Common myeloid progenitor, CD34-positive (primary cell): Measurements from ENCODE around the gene CADM2.

Experiments
- CTCF ChIA-PET: fragments of 350-600 bp; sonication (Branson Sonifier 250); formaldehyde crosslinking; loops from one replicate; lab custom pipeline; 2021; ENCODE audit warnings: antibody characterized with exemption; lab: Charles Lee
- POLR2A ChIA-PET: fragments of 350-600 bp; sonication (Branson Sonifier 250); formaldehyde crosslinking; loops from one replicate; lab custom pipeline; 2021; ENCODE audit warnings: antibody characterized with exemption; lab: Charles Lee
- DNase-seq, 3 donors: peaks; one replicate each; pipeline versions ENCODE4 v3.0.0 to v3.0.0-alpha.2; 2013
- H3K27ac ChIP-seq, 2 experiments: 1 replicate in 1 of 2; 2 replicates in 1 of 2; pipeline ENCODE4 v1.7.0; 2013; ENCODE audit warnings: inconsistent platforms in 2 of 2, low read length in 2 of 2, mild to moderate bottlenecking in 2 of 2, low read depth in 1 of 2, moderate library complexity in 1 of 2; ENCODE audit not compliant: severe bottlenecking in 2 of 2, insufficient read depth in 1 of 2, poor library complexity in 1 of 2
- H3K27me3 ChIP-seq, 5 experiments: replicated peaks in 2 of 5; 1 replicate in 3 of 5; 2 replicates in 2 of 5; pipeline versions ENCODE4 v1.6.1 to v1.7.0; 2013; ENCODE audit warnings: low read length in 4 of 5, mild to moderate bottlenecking in 2 of 5, moderate library complexity in 2 of 5, inconsistent platforms in 1 of 5; ENCODE audit not compliant: insufficient read depth in 5 of 5, control insufficient read depth in 4 of 5
- H3K36me3 ChIP-seq, 4 experiments: 1 replicate in 2 of 4; 2 replicates in 2 of 4; pipeline versions ENCODE4 v1.6.1 to v1.7.0; 2013; ENCODE audit warnings: low read length in 3 of 4, control low read depth in 1 of 4, mild to moderate bottlenecking in 1 of 4; ENCODE audit not compliant: control insufficient read depth in 4 of 4, insufficient read depth in 4 of 4
- H3K4me1 ChIP-seq, 4 experiments: 1 replicate in 3 of 4; 2 replicates in 1 of 4; pipeline versions ENCODE4 v1.6.1 to v1.7.1; 2013; ENCODE audit warnings: low read length in 3 of 4, mild to moderate bottlenecking in 3 of 4, control low read depth in 1 of 4, inconsistent platforms in 1 of 4, moderate library complexity in 1 of 4; ENCODE audit not compliant: control insufficient read depth in 4 of 4, insufficient read depth in 4 of 4; ENCODE audit errors: control extremely low read depth in 1 of 4
- H3K4me3 ChIP-seq, 7 experiments: 1 replicate in 4 of 7; 2 replicates in 3 of 7; pipeline versions ENCODE4 v1.5.1 to v1.7.0; 2013; ENCODE audit warnings: mild to moderate bottlenecking in 7 of 7, low read length in 6 of 7, moderate library complexity in 6 of 7, inconsistent platforms in 2 of 7, low read depth in 2 of 7, control low read depth in 1 of 7; ENCODE audit not compliant: insufficient read depth in 4 of 7, control insufficient read depth in 1 of 7; ENCODE audit errors: extremely low read depth in 1 of 7
- H3K9me3 ChIP-seq, 5 experiments: 1 replicate in 4 of 5; 2 replicates in 1 of 5; pipeline versions ENCODE4 v1.6.1 to v1.7.1; 2013; ENCODE audit warnings: low read length in 4 of 5, mild to moderate bottlenecking in 2 of 5, inconsistent platforms in 1 of 5, low read depth in 1 of 5, moderate library complexity in 1 of 5; ENCODE audit not compliant: control insufficient read depth in 4 of 5, insufficient read depth in 2 of 5; ENCODE audit errors: control extremely low read depth in 1 of 5
- WGBS: methylation state at CpG from one replicate; pipeline ENCODE4 v1.1.5; 2013; ENCODE audit not compliant: insufficient coverage; 5-methylcytosine and 5-hydroxymethylcytosine counted together

The CADM2 gene

GRCh38 chr3:85627932-85628331 is 669.1 kb downstream of the CADM2 start:
- Histone ChIP-seq H3K4me1 (no peaks in the 10 kb centered on the region), H3K36me3 (no peaks in the 10 kb centered on the region), H3K9me3 (no peaks in the 10 kb centered on the region), H3K27me3 (no peaks in the 10 kb centered on the region), H3K27ac (no peak overlapping the region), H3K4me3 (no peak overlapping the region)
- ChIA-PET POLR2A (no interaction called here), CTCF (no interaction called here)
- DNase-seq = no peak
- WGBS = 100% methylated on average over 1 of the region's 5 CpGs

GRCh38 chr3:85631070-85631469 is 672.3 kb downstream of the CADM2 start:
- 100% methylated on average over 1 of the region's 1 CpG for WGBS
- H3K4me3 ChIP-seq = no peak overlapping the region
- H3K36me3 ChIP-seq = no peaks in the 10 kb centered on the region
- H3K4me1 ChIP-seq = no peaks in the 10 kb centered on the region
- no peaks in the 10 kb centered on the region for H3K9me3 ChIP-seq
- ChIA-PET POLR2A (no interaction called here), CTCF (no interaction called here)
- H3K27ac ChIP-seq = no peak overlapping the region
- no peak for DNase-seq
- no peaks in the 10 kb centered on the region for H3K27me3 ChIP-seq

GRCh38 chr3:85632921-85633320 is 674.1 kb downstream of the CADM2 start:
- 93% methylated on average over 2 of the region's 4 CpGs for WGBS
- Histone ChIP-seq H3K9me3 (no peaks in the 10 kb centered on the region), H3K27me3 (no peaks in the 10 kb centered on the region), H3K4me3 (no peak overlapping the region), H3K4me1 (no peaks in the 10 kb centered on the region), H3K36me3 (no peaks in the 10 kb centered on the region), H3K27ac (no peak overlapping the region)
- CTCF ChIA-PET = no interaction called here
- DNase-seq = no peak
- POLR2A ChIA-PET = no interaction called here

GRCh38 chr3:85652360-85652759 is 693.6 kb downstream of the CADM2 start:
- Histone ChIP-seq H3K27ac (no peak overlapping the region), H3K27me3 (no peaks in the 10 kb centered on the region), H3K4me3 (no peak overlapping the region), H3K4me1 (no peaks in the 10 kb centered on the region), H3K9me3 (no peaks in the 10 kb centered on the region), H3K36me3 (no peaks in the 10 kb centered on the region)
- CTCF ChIA-PET = no interaction called here
- no peak for DNase-seq
- POLR2A ChIA-PET = no interaction called here
- no CpG with 5 or more reads among the region's 1 CpG for WGBS

GRCh38 chr3:85660451-85660850 is 701.7 kb downstream of the CADM2 start:
- CTCF ChIA-PET = interaction anchor here (0.7 kb wide), 1 partner anchor 112 kb away, joined by 3 read pairs; no protein-coding TSS in a partner anchor
- no CpG with 5 or more reads among the region's 2 CpGs for WGBS
- Histone ChIP-seq H3K9me3 (no peaks in the 10 kb centered on the region), H3K4me3 (no peak overlapping the region), H3K27me3 (no peaks in the 10 kb centered on the region), H3K36me3 (no peaks in the 10 kb centered on the region), H3K27ac (no peak overlapping the region), H3K4me1 (no peaks in the 10 kb centered on the region)
- DNase-seq = no peak
- POLR2A ChIA-PET = no interaction called here

GRCh38 chr3:85662462-85662861 is 703.7 kb downstream of the CADM2 start:
- Histone ChIP-seq H3K27ac (no peak overlapping the region), H3K9me3 (no peaks in the 10 kb centered on the region), H3K36me3 (no peaks in the 10 kb centered on the region), H3K27me3 (no peaks in the 10 kb centered on the region), H3K4me1 (no peaks in the 10 kb centered on the region), H3K4me3 (no peak overlapping the region)
- POLR2A ChIA-PET = no interaction called here
- CTCF ChIA-PET = interaction anchor here (1.0 kb wide), 1 partner anchor 9 kb away, joined by 3 read pairs; no protein-coding TSS in a partner anchor
- no peak for DNase-seq
- WGBS = 89% methylated on average over 1 of the region's 3 CpGs

- H3K9me3 ChIP-seq = no peaks in the 10 kb centered on the region
- H3K36me3 ChIP-seq = no peaks in the 10 kb centered on the region
- CTCF ChIA-PET = no interaction called here
- DNase-seq = no peak
- POLR2A ChIA-PET = no interaction called here
- H3K4me3 ChIP-seq = no peak overlapping the region
- no CpG with 5 or more reads among the region's 5 CpGs for WGBS
- no peak overlapping the region for H3K27ac ChIP-seq
- no peaks in the 10 kb centered on the region for H3K4me1 ChIP-seq
- no peaks in the 10 kb centered on the region for H3K27me3 ChIP-seq
Measured at GRCh38 chr3:85667744-85668143, 709.0 kb downstream of the CADM2 start.
